K562 (cell line): ENCODE measurements around the gene HSPA6. TPM values are rescaled to one million over a fixed set of nuclear protein-coding genes. Genes with fewer than 3 reads are reported as not detected.
"Not testable (repeated sequence)": the region's sequence is repeated elsewhere in the genome, so short reads cannot be mapped to it uniquely, and the experiment has no call there.

ENCODE experiments used
- ATAC-seq: fragments of 200-7000 bp; cut with Tn5 transposase; 3 replicates; pipeline ENCODE4 v1.9.1; 2020; ENCODE audit warnings: moderate library complexity
- BruUV-seq: library from RNA; stranded (reverse); fragments of 400-500 nt; replicated peaks from 2 replicates; lab custom pipeline; 2021; lab: Mats Ljungman, UMichigan
- CTCF ChIA-PET: fragments of 300-600 bp; formaldehyde crosslinking; extraction: SDS; loops from one replicate; lab custom pipeline; 2021; ENCODE audit warnings: low intra/inter-chr PET ratio; lab: Yijun Ruan, JAX
- POLR2A ChIA-PET: fragments of 300-600, 350-650 bp; sonication (Branson Sonifier 250); formaldehyde crosslinking; extraction: SDS; loops from one replicate; lab custom pipeline; 2021; ENCODE audit warnings: antibody characterized with exemption, inconsistent platforms; lab: Yijun Ruan, JAX
- DNase-seq, 4 experiments: peaks; one replicate each; pipeline versions ENCODE4 v3.0.0 to v3.0.0-alpha.2; 2011 to 2018; ENCODE audit warnings: low spot score in 3 of 4, mixed read lengths in 3 of 4; ENCODE audit errors: extremely low read depth in 1 of 4
- FAIRE-seq: peaks from 2 replicates; lab custom pipeline; 2011; peaks lifted over from hg19 to GRCh38; lab: Jason Lieb, UNC
- H2AFZ ChIP-seq: 2 replicates; pipeline ENCODE4 v1.6.0; 2011; ENCODE audit warnings: low read depth, low read length, control low read depth, inconsistent platforms
- H3K27ac ChIP-seq: fragments of 200-600 bp; 3 replicates; pipeline ENCODE4 v1.8.0; 2011; ENCODE audit warnings: low read depth, mild to moderate bottlenecking, control low read depth, inconsistent platforms, low read length, moderate library complexity, mixed read lengths; ENCODE audit errors: extremely low read depth
- H3K27me3 ChIP-seq, 2 experiments: fragments of 300-600 bp in 1 of 2; 2 replicates in 1 of 2; 3 replicates in 1 of 2; pipeline versions ENCODE4 v1.6.0 to v1.8.0; 2011; ENCODE audit warnings: inconsistent platforms in 2 of 2, low read length in 2 of 2, mild to moderate bottlenecking in 1 of 2, mixed read lengths in 1 of 2, moderate library complexity in 1 of 2; ENCODE audit not compliant: control insufficient read depth in 2 of 2, insufficient read depth in 2 of 2
- H3K36me3 ChIP-seq: fragments of 300-600 bp; 3 replicates; pipeline ENCODE4 v1.8.0; 2011; ENCODE audit warnings: mild to moderate bottlenecking, low read length, inconsistent platforms; ENCODE audit not compliant: control insufficient read depth, insufficient read depth
- H3K4me1 ChIP-seq, 2 experiments: fragments of 200-600 bp in 1 of 2; replicated peaks in 1 of 2; 2 replicates in 1 of 2; 3 replicates in 1 of 2; pipeline versions ENCODE4 v1.5.1 to v1.8.0; 2011; ENCODE audit warnings: inconsistent platforms in 2 of 2, low read length in 2 of 2, mild to moderate bottlenecking in 1 of 2, mixed read lengths in 1 of 2, moderate library complexity in 1 of 2; ENCODE audit not compliant: control insufficient read depth in 2 of 2, insufficient read depth in 2 of 2
- H3K4me2 ChIP-seq: 2 replicates; pipeline ENCODE4 v1.6.1; 2011; ENCODE audit warnings: low read length, control low read depth, inconsistent platforms, mixed read lengths; ENCODE audit not compliant: insufficient read depth
- H3K4me3 ChIP-seq: fragments of 200-600 bp; sonication (generic), shearing (Covaris generic); 2 replicates; pipeline ENCODE4 v1.5.1; 2016; ENCODE audit warnings: control low read depth, inconsistent platforms
- H3K79me2 ChIP-seq: fragments of 200-600 bp; 3 replicates; pipeline ENCODE4 v1.8.0; 2011; ENCODE audit warnings: low read length, inconsistent platforms; ENCODE audit not compliant: control insufficient read depth, insufficient read depth
- H3K9ac ChIP-seq, 2 experiments: 2 replicates each; pipeline versions ENCODE4 v1.6.0 to v1.6.1; 2011; ENCODE audit warnings: low read depth in 2 of 2, low read length in 2 of 2, control low read depth in 1 of 2, inconsistent platforms in 1 of 2, mild to moderate bottlenecking in 1 of 2, mixed read lengths in 1 of 2; ENCODE audit not compliant: insufficient read depth in 1 of 2
- H3K9me1 ChIP-seq: one replicate; pipeline ENCODE4 v1.6.0; 2011; ENCODE audit warnings: inconsistent platforms, mild to moderate bottlenecking, low read length, moderate library complexity; ENCODE audit not compliant: control insufficient read depth, insufficient read depth
- H3K9me3 ChIP-seq: replicated peaks from 2 replicates; pipeline ENCODE4 v1.5.1; 2011; ENCODE audit warnings: low read depth, low read length, inconsistent platforms; ENCODE audit not compliant: control insufficient read depth, insufficient read depth
- H4K20me1 ChIP-seq: replicated peaks from 2 replicates; pipeline ENCODE4 v1.6.1; 2011; ENCODE audit warnings: low read length, inconsistent platforms, mixed read lengths; ENCODE audit not compliant: control insufficient read depth, insufficient read depth
- CHD1 ChIP-seq: fragments of 200-600 bp; sonication (generic); IDR thresholded peaks from one replicate; pipeline ENCODE4 v1.6.1; 2012; ENCODE audit warnings: mild to moderate bottlenecking, moderate library complexity, low read length, inconsistent platforms
- NFIC ChIP-seq: fragments of 450-650 bp; IDR thresholded peaks from 2 replicates; pipeline ENCODE4 v1.6.1; 2017; ENCODE audit warnings: mild to moderate bottlenecking, inconsistent platforms
- ZNF384 ChIP-seq: IDR thresholded peaks from 2 replicates; pipeline ENCODE4 v1.6.1; 2012; ENCODE audit warnings: low read depth, low read length, improper control_type of control experiment
- WGBS: fragments of 100-300 bp; shearing (Covaris generic); methylation state at CpG from one replicate; pipeline ENCODE4 v1.1.6; 2016; ENCODE audit warnings: low coverage, mixed read lengths; ENCODE audit not compliant: insufficient coverage; ENCODE audit errors: missing lambda C conversion rate; 5-methylcytosine and 5-hydroxymethylcytosine counted together
- in situ Hi-C: fragments of 300-500 bp; cut with MboI; formaldehyde crosslinking; loops from 4 replicates; pipeline ENCODE4 v1.15.0; 2018; ENCODE audit warnings: inconsistent platforms, mixed read lengths
- intact Hi-C: fragments of 100-400 bp; cut with micrococcal nuclease; formaldehyde crosslinking; loops from 2 replicates; pipeline ENCODE4 v1.14.2; 2022
- polyA plus RNA-seq, 8 experiments: library from polyadenylated mRNA; depleted of rRNA in 4 of 8; stranded (reverse) in 5 of 8; unstranded in 3 of 8; fragments of >200 nt; fragmentation: Nextera tagmentation in 2 of 8; fragmentation: Illumina TruSeq in 1 of 8; extraction: Ambion mirVana in 2 of 8; extraction: Trizol in 1 of 8; gene quantifications; 2 replicates each; pipeline versions ENCODE4 v1.2.1 to v1.2.3, GENCODE V29; 2011 to 2014; ENCODE audit warnings: inconsistent platforms in 1 of 8, missing spikeins in 1 of 8
- total RNA-seq, 7 experiments: library from RNA; depleted of rRNA in 6 of 7; stranded (reverse); fragments of >200 nt in 6 of 7; fragmentation: Illumina TruSeq in 2 of 7; extraction: Trizol in 2 of 7; gene quantifications; 2 replicates each; pipeline versions ENCODE4 v1.2.1 to v1.2.3, GENCODE V29; 2011 to 2021; ENCODE audit warnings: low replicate concordance in 1 of 7
- TF ChIP-seq, protein P1 (sequence below): fragments of 450-650 bp; IDR thresholded peaks from 2 replicates; pipeline ENCODE4 v1.6.1; 2016; ENCODE audit warnings: low read depth

Gene HSPA6
- total and polyA plus RNA-seq, 9 of the 15 experiments (the other 6 are each of a cell fraction or from before 2014, with no cell fraction given): 0.15 to 10.0 (median 2.4) TPM

DNA sequence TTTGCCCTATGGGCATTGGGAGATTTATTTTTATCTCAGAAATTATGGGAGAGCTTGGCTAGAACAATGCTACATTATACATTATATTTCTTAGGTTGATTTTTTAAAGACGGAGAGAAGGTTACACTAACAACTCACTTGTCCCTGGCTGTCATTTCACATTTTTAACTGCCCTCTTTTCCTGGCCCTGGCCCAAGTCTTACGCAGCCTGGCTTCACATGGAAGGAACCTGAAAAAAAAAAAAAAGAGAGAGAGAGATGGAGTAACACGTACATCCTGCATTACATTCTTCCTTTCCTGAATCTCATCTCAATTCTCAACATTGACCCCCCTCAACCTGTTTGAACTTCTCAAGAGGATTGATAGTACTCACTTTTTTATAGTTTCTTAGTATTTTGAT is 4.2 kb downstream of the HSPA6 start:
- in situ Hi-C loops: loop anchor here (5.0 kb wide), 1 partner anchor 79 kb away; no protein-coding TSS in a partner anchor
- peak in 1 of 4 experiments; percentile 63 for DNase-seq
- H3K9ac ChIP-seq, H3K9me3 ChIP-seq, H3K4me3 ChIP-seq, CTCF ChIA-PET, FAIRE-seq, H4K20me1 ChIP-seq, H3K27ac ChIP-seq, POLR2A ChIA-PET, H3K79me2 ChIP-seq, H3K36me3 ChIP-seq, H3K27me3 ChIP-seq, H3K4me2 ChIP-seq, ATAC-seq, intact Hi-C loops, BruUV-seq, H3K9me1 ChIP-seq: not testable (repeated sequence)
- WGBS: 52% methylated on average over 2 of the region's 3 CpGs
- TF ChIP-seq ZNF384 (peak; percentile 89), NFIC (peak; percentile 62; the same call in 1 of the 2 replicates)
- Histone ChIP-seq H2AFZ (0 out of 2 replicates have a peak overlapping the region, but pooled peaks have one; percentile 24), H3K4me1 (peaks cover 7 to 11% of the 10 kb centered on the region in 2 experiments; a peak in 3 of 5 replicates)

DNA sequence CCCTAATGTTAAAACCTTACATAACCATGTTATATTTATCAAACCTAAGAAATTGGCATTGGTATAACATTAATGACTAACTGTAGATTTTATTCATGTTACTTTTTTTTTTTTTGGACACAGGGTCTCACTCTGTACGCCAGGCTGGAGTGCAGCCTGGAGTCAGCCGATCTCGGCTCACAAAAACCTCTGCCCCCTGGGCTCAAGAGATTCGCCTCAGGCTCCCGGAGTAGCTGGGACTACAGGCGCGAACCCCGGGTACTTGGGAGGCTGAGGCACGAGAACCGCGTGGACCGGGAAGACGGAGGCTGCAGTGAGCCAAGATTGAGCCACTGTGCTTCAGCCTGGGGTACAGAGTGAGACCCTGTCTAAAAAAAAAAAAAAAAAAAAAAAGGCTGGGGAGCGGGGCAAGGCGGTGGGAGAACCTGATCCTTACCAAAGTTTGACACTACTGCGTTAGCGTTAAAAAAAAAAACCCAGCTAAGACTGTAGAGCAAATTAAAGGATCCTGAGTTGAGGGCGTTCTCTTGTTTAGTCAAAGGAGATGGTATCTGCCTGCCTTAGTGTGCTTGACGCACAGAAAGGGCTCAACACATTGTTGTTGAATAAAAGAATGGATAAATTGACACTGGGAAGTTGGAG is 5.2 kb downstream of the HSPA6 start:
- H3K27ac ChIP-seq: peak overlapping the region; percentile 91
- H3K9me3 ChIP-seq, H3K4me1 ChIP-seq, POLR2A ChIA-PET, H4K20me1 ChIP-seq, BruUV-seq, DNase-seq, H3K36me3 ChIP-seq, H3K9me1 ChIP-seq, intact Hi-C loops, H3K79me2 ChIP-seq, H3K27me3 ChIP-seq: not testable (repeated sequence)
- peak; percentile 19 for ATAC-seq
- FAIRE-seq: peak; percentile 66
- peak overlapping the region; percentile 89 to 92 for H3K9ac ChIP-seq
- 2% methylated on average over 13 of the region's 19 CpGs for WGBS
- peak overlapping the region; percentile 78 for H3K4me2 ChIP-seq
- in situ Hi-C loops: loop anchor here (5.0 kb wide), 1 partner anchor 78 kb away; no protein-coding TSS in a partner anchor
- CTCF ChIA-PET: interaction anchor here (0.7 kb wide), 1 partner anchor 211 kb away, joined by 3 read pairs; no protein-coding TSS in a partner anchor
- H2AFZ ChIP-seq: peak overlapping the region; percentile 87
- H3K4me3 ChIP-seq: peak overlapping the region; percentile 66
- TF ChIP-seq, protein P1, sequence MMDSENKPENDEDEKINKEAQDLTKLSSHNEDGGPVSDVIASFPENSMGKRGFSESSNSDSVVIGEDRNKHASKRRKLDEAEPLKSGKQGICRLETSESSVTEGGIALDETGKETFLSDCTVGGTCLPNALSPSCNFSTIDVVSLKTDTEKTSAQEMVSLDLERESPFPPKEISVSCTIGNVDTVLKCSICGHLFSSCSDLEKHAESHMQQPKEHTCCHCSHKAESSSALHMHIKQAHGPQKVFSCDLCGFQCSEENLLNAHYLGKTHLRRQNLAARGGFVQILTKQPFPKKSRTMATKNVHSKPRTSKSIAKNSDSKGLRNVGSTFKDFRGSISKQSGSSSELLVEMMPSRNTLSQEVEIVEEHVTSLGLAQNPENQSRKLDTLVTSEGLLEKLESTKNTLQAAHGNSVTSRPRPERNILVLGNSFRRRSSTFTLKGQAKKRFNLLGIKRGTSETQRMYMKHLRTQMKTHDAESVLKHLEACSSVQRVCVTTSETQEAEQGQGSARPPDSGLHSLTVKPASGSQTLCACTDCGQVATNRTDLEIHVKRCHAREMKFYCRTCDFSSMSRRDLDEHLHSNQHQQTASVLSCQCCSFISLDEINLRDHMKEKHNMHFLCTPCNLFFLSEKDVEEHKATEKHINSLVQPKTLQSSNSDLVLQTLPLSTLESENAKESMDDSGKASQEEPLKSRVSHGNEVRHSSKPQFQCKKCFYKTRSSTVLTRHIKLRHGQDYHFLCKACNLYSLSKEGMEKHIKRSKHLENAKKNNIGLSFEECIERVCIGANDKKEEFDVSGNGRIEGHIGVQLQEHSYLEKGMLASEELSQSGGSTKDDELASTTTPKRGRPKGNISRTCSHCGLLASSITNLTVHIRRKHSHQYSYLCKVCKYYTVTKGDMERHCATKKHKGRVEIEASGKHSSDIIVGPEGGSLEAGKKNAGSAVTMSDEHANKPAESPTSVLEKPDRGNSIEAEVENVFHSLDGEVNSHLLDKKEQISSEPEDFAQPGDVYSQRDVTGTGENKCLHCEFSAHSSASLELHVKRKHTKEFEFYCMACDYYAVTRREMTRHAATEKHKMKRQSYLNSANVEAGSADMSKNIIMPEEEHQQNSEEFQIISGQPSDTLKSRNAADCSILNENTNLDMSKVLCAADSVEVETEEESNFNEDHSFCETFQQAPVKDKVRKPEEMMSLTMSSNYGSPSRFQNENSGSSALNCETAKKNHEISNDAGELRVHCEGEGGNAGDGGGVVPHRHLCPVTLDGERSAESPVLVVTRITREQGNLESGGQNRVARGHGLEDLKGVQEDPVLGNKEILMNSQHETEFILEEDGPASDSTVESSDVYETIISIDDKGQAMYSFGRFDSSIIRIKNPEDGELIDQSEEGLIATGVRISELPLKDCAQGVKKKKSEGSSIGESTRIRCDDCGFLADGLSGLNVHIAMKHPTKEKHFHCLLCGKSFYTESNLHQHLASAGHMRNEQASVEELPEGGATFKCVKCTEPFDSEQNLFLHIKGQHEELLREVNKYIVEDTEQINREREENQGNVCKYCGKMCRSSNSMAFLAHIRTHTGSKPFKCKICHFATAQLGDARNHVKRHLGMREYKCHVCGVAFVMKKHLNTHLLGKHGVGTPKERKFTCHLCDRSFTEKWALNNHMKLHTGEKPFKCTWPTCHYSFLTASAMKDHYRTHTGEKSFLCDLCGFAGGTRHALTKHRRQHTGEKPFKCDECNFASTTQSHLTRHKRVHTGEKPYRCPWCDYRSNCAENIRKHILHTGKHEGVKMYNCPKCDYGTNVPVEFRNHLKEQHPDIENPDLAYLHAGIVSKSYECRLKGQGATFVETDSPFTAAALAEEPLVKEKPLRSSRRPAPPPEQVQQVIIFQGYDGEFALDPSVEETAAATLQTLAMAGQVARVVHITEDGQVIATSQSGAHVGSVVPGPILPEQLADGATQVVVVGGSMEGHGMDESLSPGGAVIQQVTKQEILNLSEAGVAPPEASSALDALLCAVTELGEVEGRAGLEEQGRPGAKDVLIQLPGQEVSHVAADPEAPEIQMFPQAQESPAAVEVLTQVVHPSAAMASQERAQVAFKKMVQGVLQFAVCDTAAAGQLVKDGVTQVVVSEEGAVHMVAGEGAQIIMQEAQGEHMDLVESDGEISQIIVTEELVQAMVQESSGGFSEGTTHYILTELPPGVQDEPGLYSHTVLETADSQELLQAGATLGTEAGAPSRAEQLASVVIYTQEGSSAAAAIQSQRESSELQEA: peak; percentile 78
- TF ChIP-seq CHD1 (peak; percentile 28), ZNF384 (peak; percentile 46; the same call in 1 of the 2 replicates)
